ENCODE results near the gene ASXL3. TPM values are rescaled to one million over a fixed set of nuclear protein-coding genes. Genes with fewer than 3 reads are reported as not detected.

The ASXL3 gene
- polyA plus RNA-seq, 4 donors = 5.4 to 7.2 (median 6.0) TPM

- DNase-seq (ENCODE audit: low read depth in 4 of 4, low spot score in 2 of 4) = no peak
These were observed 79.0 kb downstream of the ASXL3 start for GRCh38 chr18:33656889-33657448.

GRCh38 chr18:33660696-33661310 is 82.8 kb downstream of the ASXL3 start:
- DNase-seq (ENCODE audit: low read depth in 4 of 4, low spot score in 2 of 4) = no peak

GRCh38 chr18:33664241-33664874 is 86.3 kb downstream of the ASXL3 start:
- DNase-seq (ENCODE audit: low read depth in 4 of 4, low spot score in 2 of 4) = no peak

GRCh38 chr18:33665187-33665586 is 87.2 kb downstream of the ASXL3 start:
- DNase-seq (ENCODE audit: low read depth in 4 of 4, low spot score in 2 of 4) = no peak

GRCh38 chr18:33665641-33666040 is 87.6 kb downstream of the ASXL3 start:
- DNase-seq (ENCODE audit: low read depth in 4 of 4, low spot score in 2 of 4) = no peak

- no peak for DNase-seq (ENCODE audit: low read depth in 4 of 4, low spot score in 2 of 4)
These were observed 88.9 kb downstream of the ASXL3 start for GRCh38 chr18:33666915-33667314.

GRCh38 chr18:33669589-33669988 is 91.6 kb downstream of the ASXL3 start:
- DNase-seq (ENCODE audit: low read depth in 4 of 4, low spot score in 2 of 4) = no peak

GRCh38 chr18:33670029-33670428 is 92.0 kb downstream of the ASXL3 start:
- no peak for DNase-seq (ENCODE audit: low read depth in 4 of 4, low spot score in 2 of 4)

GRCh38 chr18:33673689-33674088 is 95.7 kb downstream of the ASXL3 start:
- no peak for DNase-seq (ENCODE audit: low read depth in 4 of 4, low spot score in 2 of 4)

GRCh38 chr18:33676593-33676992 is 98.6 kb downstream of the ASXL3 start:
- DNase-seq (ENCODE audit: low read depth in 4 of 4, low spot score in 2 of 4) = no peak

GRCh38 chr18:33677891-33678290 is 99.9 kb downstream of the ASXL3 start:
- no peak for DNase-seq (ENCODE audit: low read depth in 4 of 4, low spot score in 2 of 4)

GRCh38 chr18:33682436-33682835 is 104.4 kb downstream of the ASXL3 start:
- no peak for DNase-seq (ENCODE audit: low read depth in 4 of 4, low spot score in 2 of 4)

GRCh38 chr18:33694593-33694992 is 116.6 kb downstream of the ASXL3 start:
- DNase-seq (ENCODE audit: low read depth in 4 of 4, low spot score in 2 of 4) = no peak

- DNase-seq (ENCODE audit: low read depth in 4 of 4, low spot score in 2 of 4) = no peak
These were observed 118.5 kb downstream of the ASXL3 start for GRCh38 chr18:33696332-33697162.

- no peak for DNase-seq (ENCODE audit: low read depth in 4 of 4, low spot score in 2 of 4)
These were observed 119.5 kb downstream of the ASXL3 start for GRCh38 chr18:33697498-33697897.

GRCh38 chr18:33699372-33699771 is 121.4 kb downstream of the ASXL3 start:
- DNase-seq (ENCODE audit: low read depth in 4 of 4, low spot score in 2 of 4) = no peak

GRCh38 chr18:33700513-33700976 is 122.5 kb downstream of the ASXL3 start:
- no peak for DNase-seq (ENCODE audit: low read depth in 4 of 4, low spot score in 2 of 4)

- no peak for DNase-seq (ENCODE audit: low read depth in 4 of 4, low spot score in 2 of 4)
These were observed 124.6 kb downstream of the ASXL3 start for GRCh38 chr18:33702625-33703024.

GRCh38 chr18:33706391-33706790 is 128.4 kb downstream of the ASXL3 start:
- no peak for DNase-seq (ENCODE audit: low read depth in 4 of 4, low spot score in 2 of 4)

GRCh38 chr18:33708876-33709275 is 130.9 kb downstream of the ASXL3 start:
- DNase-seq (ENCODE audit: low read depth in 4 of 4, low spot score in 2 of 4) = no peak

- no peak for DNase-seq (ENCODE audit: low read depth in 4 of 4, low spot score in 2 of 4)
These were observed 132.2 kb downstream of the ASXL3 start for GRCh38 chr18:33710269-33710668.

Data from left renal cortex interstitium (tissue), 4 donors.